GM23248 (cell line): ENCODE results near the gene RPH3AL. TPM values are rescaled to one million over a fixed set of nuclear protein-coding genes. Genes with fewer than 3 reads are reported as not detected.

Experiments used
- DNase-seq: peaks from one replicate; pipeline ENCODE4 v3.0.0-alpha.2; 2015
- H2AFZ ChIP-seq: fragments of 200-600 bp; sonication (generic); 2 replicates; pipeline ENCODE4 v1.6.1; 2016; ENCODE audit warnings: antibody characterized with exemption
- H3F3A ChIP-seq: fragments of 200-600 bp; sonication (generic); 2 replicates; pipeline ENCODE4 v1.6.1; 2016; ENCODE audit warnings: mild to moderate bottlenecking, antibody characterized with exemption, mixed run types; ENCODE audit not compliant: insufficient read depth
- H3K27ac ChIP-seq: fragments of 200-600 bp; sonication (generic); 2 replicates; pipeline ENCODE4 v1.5.1; 2016; ENCODE audit warnings: mild to moderate bottlenecking
- H3K27me3 ChIP-seq: fragments of 200-600 bp; sonication (generic); replicated peaks from 2 replicates; pipeline ENCODE4 v1.6.1; 2016; ENCODE audit warnings: mild to moderate bottlenecking; ENCODE audit not compliant: insufficient read depth
- H3K36me3 ChIP-seq: fragments of 200-600 bp; sonication (generic); 2 replicates; pipeline ENCODE4 v1.6.1; 2016; ENCODE audit warnings: low read depth, mild to moderate bottlenecking
- H3K4me1 ChIP-seq: fragments of 200-600 bp; sonication (generic); 2 replicates; pipeline ENCODE4 v1.6.1; 2016; ENCODE audit warnings: mild to moderate bottlenecking; ENCODE audit not compliant: insufficient read depth
- H3K4me2 ChIP-seq: fragments of 200-600 bp; sonication (generic); one replicate; pipeline ENCODE4 v1.6.1; 2016; ENCODE audit warnings: mild to moderate bottlenecking; ENCODE audit not compliant: unreplicated experiment
- H3K4me3 ChIP-seq: fragments of 200-600 bp; sonication (generic); 2 replicates; pipeline ENCODE4 v1.5.1; 2016; ENCODE audit warnings: mild to moderate bottlenecking
- H3K79me2 ChIP-seq: fragments of 200-600 bp; sonication (generic); 2 replicates; pipeline ENCODE4 v1.6.1; 2016; ENCODE audit warnings: mild to moderate bottlenecking; ENCODE audit not compliant: insufficient read depth
- H3K9ac ChIP-seq: fragments of 200-600 bp; sonication (generic); 2 replicates; pipeline ENCODE4 v1.6.1; 2016; ENCODE audit warnings: mild to moderate bottlenecking
- H3K9me2 ChIP-seq: fragments of 200-600 bp; sonication (generic); 2 replicates; pipeline ENCODE4 v1.6.1; 2016; ENCODE audit warnings: mixed run types, mild to moderate bottlenecking, moderate library complexity; ENCODE audit not compliant: insufficient read depth
- H3K9me3 ChIP-seq: fragments of 200-600 bp; sonication (generic); one replicate; pipeline ENCODE4 v1.6.1; 2017; ENCODE audit warnings: low read depth
- H4K20me1 ChIP-seq: fragments of 200-600 bp; sonication (generic); 2 replicates; pipeline ENCODE4 v1.6.0; 2016; ENCODE audit not compliant: insufficient read depth
- EZH2 ChIP-seq: fragments of 200-600 bp; sonication (generic); IDR thresholded peaks from 2 replicates; pipeline ENCODE4 v1.6.1; 2018; ENCODE audit warnings: antibody characterized with exemption, mild to moderate bottlenecking; ENCODE audit not compliant: insufficient read depth, poor library complexity, severe bottlenecking
- EZH2phosphoT487 ChIP-seq: fragments of 200-600 bp; sonication (generic); IDR thresholded peaks from 2 replicates; pipeline ENCODE4 v1.6.1; 2018; ENCODE audit warnings: antibody characterized with exemption, moderate library complexity, mild to moderate bottlenecking, low read depth; ENCODE audit not compliant: insufficient read depth
- WGBS, 2 experiments: methylation state at CpG; one replicate each; pipeline ENCODE4 v1.1.6; 2015 to 2017; ENCODE audit warnings: low lambda C conversion rate in 2 of 2, low coverage in 1 of 2; ENCODE audit errors: missing lambda C conversion rate in 2 of 2; 5-methylcytosine and 5-hydroxymethylcytosine counted together
- in situ Hi-C: fragments of 300-500 bp; cut with MboI; formaldehyde crosslinking; loops from 2 replicates; pipeline ENCODE4 v1.15.0; 2020
- polyA plus RNA-seq: library from polyadenylated mRNA; unstranded; fragments of >200 nt; fragmentation: Nextera tagmentation; extraction: Ambion mirVana; gene quantifications from 2 replicates; pipeline ENCODE4 v1.2.1, GENCODE V29; 2016
- total RNA-seq: library from RNA; depleted of rRNA; stranded (reverse); fragments of >200 nt; shearing (Covaris generic); gene quantifications from 2 replicates; pipeline ENCODE4 v1.2.3, GENCODE V29; 2014

Gene RPH3AL
- total and polyA plus RNA-seq, 2 experiments from 2014 or later: 2.7 to 5.2 TPM

GRCh38 chr17:292531-293382, 59.9 kb downstream of the RPH3AL start:
- in situ Hi-C loops: no loop called here

GRCh38 chr17:292016-292415, 60.6 kb downstream of the RPH3AL start:
- WGBS, 2 experiments: 73 to 77% methylated on average over 10 of the region's 10 CpGs
- Histone ChIP-seq H3K27ac (no peak overlapping the region), H3K9ac (no peak overlapping the region), H3K4me1 (no peaks in the 10 kb centered on the region), H3K4me2 (no peak overlapping the region), H3F3A (no peaks in the 10 kb centered on the region), H3K36me3 (no peaks in the 10 kb centered on the region), H2AFZ (no peak overlapping the region), H4K20me1 (no peaks in the 10 kb centered on the region), H3K9me3 (no peaks in the 10 kb centered on the region), H3K9me2 (no peaks in the 10 kb centered on the region), H3K27me3 (no peaks in the 10 kb centered on the region), H3K79me2 (no peaks in the 10 kb centered on the region), H3K4me3 (no peak overlapping the region)
- DNase-seq: no peak
- TF ChIP-seq EZH2: no peak
- TF ChIP-seq EZH2phosphoT487: no peak
- in situ Hi-C loops: no loop called here

More at GRCh38 chr17:292531-293382, 59.9 kb downstream of the RPH3AL start:
- 60 to 61% methylated on average over 26 to 29 of the region's 29 CpGs for WGBS, 2 experiments
- Histone ChIP-seq H4K20me1 (no peaks in the 10 kb centered on the region), H3K4me2 (no peak overlapping the region), H3K4me3 (no peak overlapping the region), H3K79me2 (no peaks in the 10 kb centered on the region), H3K9me2 (no peaks in the 10 kb centered on the region), H3K27me3 (no peaks in the 10 kb centered on the region), H3K4me1 (no peaks in the 10 kb centered on the region), H3K27ac (no peak overlapping the region), H3K9me3 (no peaks in the 10 kb centered on the region), H3K36me3 (no peaks in the 10 kb centered on the region), H3F3A (no peaks in the 10 kb centered on the region), H2AFZ (no peak overlapping the region), H3K9ac (no peak overlapping the region)
- no peak for DNase-seq
- TF ChIP-seq EZH2 (no peak), EZH2phosphoT487 (no peak)

DNA sequence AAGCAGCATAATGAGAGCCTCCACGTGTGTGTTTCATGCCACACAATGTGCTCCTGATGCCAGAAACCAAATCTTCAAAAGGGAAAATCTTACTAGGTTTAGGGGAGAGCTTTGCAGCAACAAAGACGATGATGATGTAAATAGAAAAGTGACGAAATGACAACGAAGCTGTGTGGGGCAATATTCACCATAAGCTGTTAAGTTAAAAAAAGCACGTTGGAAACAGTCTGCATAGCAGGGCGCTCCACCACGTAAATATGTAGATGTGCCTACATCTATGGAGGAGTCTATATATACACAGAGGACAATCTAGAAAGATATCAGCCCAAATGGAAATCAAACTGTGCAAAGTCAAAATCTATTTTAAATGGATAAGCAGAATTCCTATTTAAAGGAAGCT, 61.0 kb downstream of the RPH3AL start:
- in situ Hi-C loops: no loop called here
- H3K9me2 ChIP-seq: no peaks in the 10 kb centered on the region
- no peaks in the 10 kb centered on the region for H3K4me1 ChIP-seq
- no peak for TF ChIP-seq EZH2
- DNase-seq: no peak
- no peaks in the 10 kb centered on the region for H3K79me2 ChIP-seq
- no peak overlapping the region for H3K4me2 ChIP-seq
- no peak overlapping the region for H3K4me3 ChIP-seq
- no peak overlapping the region for H3K9ac ChIP-seq
- no peaks in the 10 kb centered on the region for H3K9me3 ChIP-seq
- no peak overlapping the region for H3K27ac ChIP-seq
- no peak overlapping the region for H2AFZ ChIP-seq
- H3F3A ChIP-seq: no peaks in the 10 kb centered on the region
- WGBS, 2 experiments: 67 to 73% methylated on average over 7 of the region's 7 CpGs
- H3K27me3 ChIP-seq: no peaks in the 10 kb centered on the region
- H4K20me1 ChIP-seq: no peaks in the 10 kb centered on the region
- H3K36me3 ChIP-seq: no peaks in the 10 kb centered on the region

GRCh38 chr17:290626-291025, 62.0 kb downstream of the RPH3AL start:
- no peak overlapping the region for H2AFZ ChIP-seq
- no peak overlapping the region for H3K4me2 ChIP-seq
- DNase-seq: no peak
- no peak overlapping the region for H3K4me3 ChIP-seq
- TF ChIP-seq EZH2: no peak
- TF ChIP-seq EZH2phosphoT487: no peak
- H3F3A ChIP-seq: no peaks in the 10 kb centered on the region
- no peaks in the 10 kb centered on the region for H4K20me1 ChIP-seq
- no peaks in the 10 kb centered on the region for H3K36me3 ChIP-seq
- H3K9me3 ChIP-seq: no peaks in the 10 kb centered on the region
- H3K9me2 ChIP-seq: no peaks in the 10 kb centered on the region
- in situ Hi-C loops: no loop called here
- H3K9ac ChIP-seq: no peak overlapping the region
- H3K27ac ChIP-seq: no peak overlapping the region
- no peaks in the 10 kb centered on the region for H3K4me1 ChIP-seq
- 73% methylated on average over 18 of the region's 18 CpGs for WGBS, 2 experiments
- no peaks in the 10 kb centered on the region for H3K27me3 ChIP-seq
- no peaks in the 10 kb centered on the region for H3K79me2 ChIP-seq

DNA sequence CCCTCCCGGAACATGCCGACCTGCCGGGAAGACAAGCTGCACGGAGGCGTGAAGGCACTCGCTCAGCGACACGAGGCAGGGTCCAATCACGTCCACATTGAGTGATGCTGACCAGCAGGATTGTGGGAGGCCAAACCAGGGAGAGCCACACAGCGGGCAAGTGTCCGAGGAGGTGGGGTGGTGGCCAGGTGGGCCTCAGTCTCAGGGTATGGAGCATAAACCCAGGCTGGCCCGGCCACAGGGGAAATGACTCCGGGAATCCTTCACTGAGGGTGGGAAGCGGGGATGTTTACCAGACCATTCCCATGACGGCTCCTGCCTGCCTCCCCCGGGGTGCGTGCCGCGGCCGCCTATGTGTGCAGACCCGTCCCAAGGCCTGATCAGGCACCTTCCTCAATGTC, 62.5 kb downstream of the RPH3AL start:
- Histone ChIP-seq H3K4me2 (no peak overlapping the region), H3K27ac (no peak overlapping the region), H3K36me3 (no peaks in the 10 kb centered on the region), H3F3A (no peaks in the 10 kb centered on the region), H2AFZ (no peak overlapping the region), H3K9me2 (no peaks in the 10 kb centered on the region), H4K20me1 (no peaks in the 10 kb centered on the region), H3K79me2 (no peaks in the 10 kb centered on the region), H3K4me3 (no peak overlapping the region), H3K9me3 (no peaks in the 10 kb centered on the region), H3K27me3 (no peaks in the 10 kb centered on the region), H3K4me1 (no peaks in the 10 kb centered on the region), H3K9ac (no peak overlapping the region)
- in situ Hi-C loops: no loop called here
- TF ChIP-seq EZH2: no peak
- TF ChIP-seq EZH2phosphoT487: no peak
- WGBS, 2 experiments: 85 to 91% methylated on average over 20 to 21 of the region's 21 CpGs
- no peak for DNase-seq
